Osteocyte (in vitro differentiated cells): ENCODE data around the gene ECI2. TPM values are rescaled to one million over a fixed set of nuclear protein-coding genes. Genes with fewer than 3 reads are reported as not detected.
"Not testable (repeated sequence)": the region's sequence is repeated elsewhere in the genome, so short reads cannot be mapped to it uniquely, and the experiment has no call there.

Source experiments
- DNase-seq: peaks from one replicate; pipeline ENCODE4 v3.0.0; 2021; ENCODE audit warnings: mixed read lengths; ENCODE audit not compliant: unreplicated experiment; ENCODE audit errors: extremely low spot score
- H3K27ac Mint-ChIP-seq: one replicate; pipeline ENCODE4 v1.8.0; 2021; ENCODE audit warnings: mild to moderate bottlenecking, mixed read lengths; ENCODE audit not compliant: unreplicated experiment
- H3K27me3 Mint-ChIP-seq: one replicate; pipeline ENCODE4 v1.8.0; 2021; ENCODE audit warnings: mixed read lengths; ENCODE audit not compliant: unreplicated experiment
- H3K36me3 Mint-ChIP-seq: one replicate; pipeline ENCODE4 v1.8.0; 2021; ENCODE audit warnings: mixed read lengths; ENCODE audit not compliant: unreplicated experiment
- H3K4me1 Mint-ChIP-seq: one replicate; pipeline ENCODE4 v1.8.0; 2021; ENCODE audit warnings: mixed read lengths; ENCODE audit not compliant: unreplicated experiment
- H3K4me3 Mint-ChIP-seq: one replicate; pipeline ENCODE4 v1.8.0; 2021; ENCODE audit warnings: mild to moderate bottlenecking, moderate library complexity, mixed read lengths; ENCODE audit not compliant: unreplicated experiment
- H3K9me3 Mint-ChIP-seq: one replicate; pipeline ENCODE4 v1.8.0; 2021; ENCODE audit warnings: mixed read lengths; ENCODE audit not compliant: unreplicated experiment
- CTCF ChIP-seq: fragments of 200-600 bp; sonication (generic); IDR thresholded peaks from 2 replicates; pipeline ENCODE4 v1.5.0; 2021; ENCODE audit warnings: antibody characterized with exemption, mild to moderate bottlenecking, moderate library complexity
- total RNA-seq: library from RNA; stranded (reverse); gene quantifications from 2 replicates; pipeline ENCODE4 v1.2.1, GENCODE V29; 2021

ECI2 gene
- total RNA-seq, 1 donor from 2014 or later, result 37.8 TPM

GRCh38 chr6:4113649-4114048, 21.7 kb downstream of the ECI2 start:
- no peak for TF ChIP-seq CTCF
- DNase-seq, result no peak
- peaks cover 5% of the 10 kb centered on the region for H3K27me3 Mint-ChIP-seq
- peaks cover 52% of the 10 kb centered on the region for H3K36me3 Mint-ChIP-seq
- H3K9me3 Mint-ChIP-seq, result peaks cover 22% of the 10 kb centered on the region
- no peak overlapping the region for H3K27ac Mint-ChIP-seq
- peaks cover 14% of the 10 kb centered on the region for H3K4me1 Mint-ChIP-seq
- H3K4me3 Mint-ChIP-seq, result no peak overlapping the region

- H3K36me3 Mint-ChIP-seq, result peaks cover 43% of the 10 kb centered on the region
- H3K9me3 Mint-ChIP-seq, result peaks cover 22% of the 10 kb centered on the region
- peaks cover 13% of the 10 kb centered on the region for H3K27me3 Mint-ChIP-seq
- no peak for TF ChIP-seq CTCF
- H3K4me1 Mint-ChIP-seq, result peaks cover 20% of the 10 kb centered on the region
- DNase-seq, result no peak
- H3K27ac Mint-ChIP-seq, result no peak overlapping the region
- H3K4me3 Mint-ChIP-seq, result no peak overlapping the region
These were observed 23.0 kb downstream of the ECI2 start for GRCh38 chr6:4112366-4112765.

- H3K36me3 Mint-ChIP-seq, result peaks cover 17% of the 10 kb centered on the region
- H3K4me3 Mint-ChIP-seq, DNase-seq, H3K27ac Mint-ChIP-seq: not testable (repeated sequence)
- H3K4me1 Mint-ChIP-seq, result peaks cover 20% of the 10 kb centered on the region
- peaks cover 19% of the 10 kb centered on the region for H3K9me3 Mint-ChIP-seq
- H3K27me3 Mint-ChIP-seq, result peaks cover 16% of the 10 kb centered on the region
These were observed 26.0 kb downstream of the ECI2 start for GRCh38 chr6:4109363-4109815.

GRCh38 chr6:4108561-4109093, 26.7 kb downstream of the ECI2 start:
- DNase-seq, result no peak
- H3K36me3 Mint-ChIP-seq, result peaks cover 12% of the 10 kb centered on the region
- H3K4me3 Mint-ChIP-seq, result no peak overlapping the region
- TF ChIP-seq CTCF, result no peak
- H3K9me3 Mint-ChIP-seq, result peaks cover 14% of the 10 kb centered on the region
- H3K27ac Mint-ChIP-seq, result no peak overlapping the region
- H3K27me3 Mint-ChIP-seq, result peaks cover 16% of the 10 kb centered on the region
- H3K4me1 Mint-ChIP-seq, result peaks cover 20% of the 10 kb centered on the region

GRCh38 chr6:4107873-4108272, 27.5 kb downstream of the ECI2 start:
- H3K4me1 Mint-ChIP-seq, result peaks cover 20% of the 10 kb centered on the region
- peaks cover 8% of the 10 kb centered on the region for H3K36me3 Mint-ChIP-seq
- no peak overlapping the region for H3K27ac Mint-ChIP-seq
- peaks cover 16% of the 10 kb centered on the region for H3K27me3 Mint-ChIP-seq
- H3K9me3 Mint-ChIP-seq, result peaks cover 8% of the 10 kb centered on the region
- H3K4me3 Mint-ChIP-seq, result no peak overlapping the region
- no peak for DNase-seq
- no peak for TF ChIP-seq CTCF
